ENCODE results near the gene ERICH6.
"Not testable (repeated sequence)": the region's sequence is repeated elsewhere in the genome, so short reads cannot be mapped to it uniquely, and the experiment has no call there.

The ERICH6 gene

GRCh38 chr3:150682279-150682678 lies 21.4 kb downstream of the ERICH6 start:
- no peak for DNase-seq (ENCODE audit: low read depth in 3 of 3)

GRCh38 chr3:150681057-150681456 lies 22.7 kb downstream of the ERICH6 start:
- DNase-seq (ENCODE audit: low read depth in 3 of 3), result no peak

- no peak for DNase-seq (ENCODE audit: low read depth in 3 of 3)
Measured at GRCh38 chr3:150680562-150680961, 23.2 kb downstream of the ERICH6 start.

- DNase-seq (ENCODE audit: low read depth in 3 of 3), result no peak
Measured at GRCh38 chr3:150675587-150675986, 28.1 kb downstream of the ERICH6 start.

GRCh38 chr3:150673966-150674365 lies 29.8 kb downstream of the ERICH6 start:
- no peak for DNase-seq (ENCODE audit: low read depth in 3 of 3)

GRCh38 chr3:150666167-150666566 lies 37.6 kb downstream of the ERICH6 start:
- DNase-seq (ENCODE audit: low read depth in 3 of 3), result no peak

- no peak for DNase-seq (ENCODE audit: low read depth in 3 of 3)
Measured at GRCh38 chr3:150663461-150663860, 40.3 kb downstream of the ERICH6 start.

GRCh38 chr3:150662410-150663200 lies 41.1 kb downstream of the ERICH6 start:
- no peak for DNase-seq (ENCODE audit: low read depth in 3 of 3)

GRCh38 chr3:150656316-150656715 lies 47.4 kb downstream of the ERICH6 start:
- DNase-seq (ENCODE audit: low read depth in 3 of 3), result no peak

GRCh38 chr3:150653110-150653561 lies 50.6 kb downstream of the ERICH6 start:
- no peak for DNase-seq (ENCODE audit: low read depth in 3 of 3)

GRCh38 chr3:150640256-150640655 lies 63.5 kb downstream of the ERICH6 start:
- DNase-seq (ENCODE audit: low read depth in 3 of 3), result no peak

GRCh38 chr3:150639262-150639661 lies 64.5 kb downstream of the ERICH6 start:
- DNase-seq (ENCODE audit: low read depth in 3 of 3), result no peak

GRCh38 chr3:150636258-150636657 lies 67.5 kb downstream of the ERICH6 start:
- DNase-seq (ENCODE audit: low read depth in 3 of 3), result no peak

GRCh38 chr3:150635526-150635925 lies 68.2 kb downstream of the ERICH6 start:
- DNase-seq (ENCODE audit: low read depth in 3 of 3), result no peak

- no peak for DNase-seq (ENCODE audit: low read depth in 3 of 3)
Measured at GRCh38 chr3:150635076-150635475, 68.6 kb downstream of the ERICH6 start.

GRCh38 chr3:150631515-150632221 lies 72.1 kb downstream of the ERICH6 start:
- DNase-seq (ENCODE audit: low read depth in 3 of 3), result no peak

GRCh38 chr3:150627557-150627956 lies 76.2 kb downstream of the ERICH6 start:
- no peak for DNase-seq (ENCODE audit: low read depth in 3 of 3)

GRCh38 chr3:150626148-150626930 lies 77.4 kb downstream of the ERICH6 start:
- DNase-seq (ENCODE audit: low read depth in 3 of 3), result no peak

GRCh38 chr3:150623945-150624344 lies 79.8 kb downstream of the ERICH6 start:
- DNase-seq (ENCODE audit: low read depth in 3 of 3), result no peak

GRCh38 chr3:150622955-150623354 lies 80.8 kb downstream of the ERICH6 start:
- DNase-seq (ENCODE audit: low read depth in 3 of 3), result not testable (repeated sequence)

GRCh38 chr3:150620002-150620689 lies 83.6 kb downstream of the ERICH6 start:
- DNase-seq (ENCODE audit: low read depth in 3 of 3), result no peak
